ENCODE data around the gene SHB. TPM values are rescaled to one million over a fixed set of nuclear protein-coding genes. Genes with fewer than 3 reads are reported as not detected.

SHB gene
- total and polyA plus RNA-seq, 2 of the 8 experiments (the other 6 are each of a cell fraction or from before 2014, with no cell fraction given), result 4.1 to 12.6 TPM

GRCh38 chr9:37921546-37922300 is 147.3 kb downstream of the SHB start:
- no peak overlapping the region for H2AK5ac ChIP-seq (ENCODE audit: low read depth, low read length)
- no peak overlapping the region for H3K4me3 ChIP-seq (ENCODE audit: extremely low read depth in 1 of 4, insufficient read depth in 2 of 4, low read depth in 3 of 4, low read length in 4 of 4)
- H3K9ac ChIP-seq (replicated peaks in 1 of 4; ENCODE audit: extremely low read depth in 1 of 4, low read depth in 3 of 4, low read length in 3 of 4), result no peak overlapping the region
- H3K79me2 ChIP-seq (ENCODE audit: control insufficient read depth in 1 of 2, insufficient read depth in 2 of 2, low read length in 2 of 2), result no peaks in the 10 kb centered on the region
- H3K23ac ChIP-seq (ENCODE audit: insufficient read length), result no peak overlapping the region
- H3K23me2 ChIP-seq (ENCODE audit: low read depth, low read length), result no peaks in the 10 kb centered on the region
- POLR2A ChIA-PET (ENCODE audit: partially characterized antibody), result interaction anchor here (0.9 to 1.9 kb wide), 2 partner anchors 10 to 96 kb away, joined by 3 to 6 read pairs; no protein-coding TSS in a partner anchor
- H2BK15ac ChIP-seq (ENCODE audit: low read length), result no peak overlapping the region
- H2BK5ac ChIP-seq (ENCODE audit: low read depth, low read length), result 0 out of 2 replicates have a peak overlapping the region, but pooled peaks have one; percentile 79
- H3K27ac ChIP-seq (ENCODE audit: low read depth, low read length), result no peak overlapping the region
- no peak overlapping the region for H2BK12ac ChIP-seq (ENCODE audit: low read depth, low read length)
- H4K20me1 ChIP-seq (replicated peaks in 1 of 2; ENCODE audit: control insufficient read depth in 1 of 2, insufficient read depth in 2 of 2, low read length in 2 of 2), result no peaks in the 10 kb centered on the region
- H3K18ac ChIP-seq (ENCODE audit: extremely low read depth, low read length), result no peak overlapping the region
- H2AFZ ChIP-seq (ENCODE audit: low read length), result no peak overlapping the region
- 87% methylated on average over 13 of the region's 15 CpGs; no CpG with 5 or more reads in 1 of the 2 experiments for WGBS, 2 experiments (ENCODE audit: extremely low coverage in 1 of 2, insufficient coverage in 1 of 2, insufficient read length in 1 of 2, insufficient replicate concordance in 2 of 2, low coverage in 1 of 2, low lambda C conversion rate in 2 of 2, missing lambda C conversion rate in 1 of 2)
- no peak overlapping the region for H4K5ac ChIP-seq (ENCODE audit: insufficient read length, low read depth, low read length)
- H3K27me3 ChIP-seq (replicated peaks in 1 of 4; ENCODE audit: control insufficient read depth in 3 of 4, extremely low read depth in 1 of 4, insufficient read depth in 3 of 4, low read length in 3 of 4), result no peaks in the 10 kb centered on the region
- H4K91ac ChIP-seq (replicated peaks; ENCODE audit: insufficient read length, low read length), result no peak overlapping the region
- no peaks in the 10 kb centered on the region; a peak in 1 of 8 replicates for H3K36me3 ChIP-seq (ENCODE audit: control insufficient read depth in 2 of 4, insufficient read depth in 4 of 4, low read length in 3 of 4)
- FAIRE-seq, result no peak
- H2BK20ac ChIP-seq (ENCODE audit: low read length), result no peak overlapping the region
- DNase-seq (ENCODE audit: low read depth in 1 of 2, low spot score in 2 of 2), result no peak
- H4K8ac ChIP-seq (ENCODE audit: extremely low read depth, insufficient read depth, low read length), result no peak overlapping the region
- H2BK120ac ChIP-seq (replicated peaks; ENCODE audit: low read depth, low read length), result no peak overlapping the region
- no peak overlapping the region for H3K56ac ChIP-seq (replicated peaks; ENCODE audit: insufficient read length, low read depth, low read length)
- H3K9me3 ChIP-seq (ENCODE audit: insufficient read depth in 2 of 2, low read depth in 1 of 2, low read length in 1 of 2), result no peaks in the 10 kb centered on the region
- H3K4me1 ChIP-seq (replicated peaks in 1 of 4; ENCODE audit: control insufficient read depth in 3 of 4, insufficient read depth in 4 of 4, low read length in 3 of 4), result peaks cover 0 to 35% (median 14%) of the 10 kb centered on the region in 4 experiments; a peak in 5 of 7 replicates
- peaks cover 2% of the 10 kb centered on the region; the same call in 1 of the 2 replicates for H3K79me1 ChIP-seq (ENCODE audit: low read depth, low read length)
- CTCF ChIA-PET (ENCODE audit: partially characterized antibody), result interaction anchor here (0.6 to 1.7 kb wide), 7 partner anchors 16 to 438 kb away, joined by 3 to 4 read pairs (median 3); no protein-coding TSS in a partner anchor
- no peak overlapping the region for H3K14ac ChIP-seq (ENCODE audit: insufficient read length)
- no peak overlapping the region for H3K4me2 ChIP-seq (ENCODE audit: insufficient read depth in 1 of 2, low read depth in 2 of 2, low read length in 2 of 2)
- H3K4ac ChIP-seq (replicated peaks; ENCODE audit: insufficient read length, low read depth, low read length), result no peak overlapping the region
- TF ChIP-seq SP4 (IDR thresholded peaks at IDR 0.05; ENCODE audit: low read length) (no peak), KDM5A (IDR thresholded peaks at IDR 0.05; ENCODE audit: low read length) (no peak), JUN (IDR thresholded peaks at IDR 0.05; ENCODE audit: low read depth, low read length) (no peak), RXRA (IDR thresholded peaks at IDR 0.05; ENCODE audit: insufficient read depth, low read depth, low read length) (no peak), NANOG (IDR thresholded peaks at IDR 0.05; ENCODE audit: insufficient read depth, low read depth, low read length, poor library complexity, severe bottlenecking) (no peak), TBP (IDR thresholded peaks at IDR 0.05; ENCODE audit: low read depth, low read length) (no peak)
- TF ChIP-seq, protein P1, sequence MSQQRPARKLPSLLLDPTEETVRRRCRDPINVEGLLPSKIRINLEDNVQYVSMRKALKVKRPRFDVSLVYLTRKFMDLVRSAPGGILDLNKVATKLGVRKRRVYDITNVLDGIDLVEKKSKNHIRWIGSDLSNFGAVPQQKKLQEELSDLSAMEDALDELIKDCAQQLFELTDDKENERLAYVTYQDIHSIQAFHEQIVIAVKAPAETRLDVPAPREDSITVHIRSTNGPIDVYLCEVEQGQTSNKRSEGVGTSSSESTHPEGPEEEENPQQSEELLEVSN (IDR thresholded peaks at IDR 0.05), result no peak
